Neural cell (in vitro differentiated cells): ENCODE data around the gene GTF2I.
"Not testable (repeated sequence)": the region's sequence is repeated elsewhere in the genome, so short reads cannot be mapped to it uniquely, and the experiment has no call there.

Source experiments
- CTCF ChIP-seq: fragments of 450-650 bp; IDR thresholded peaks from 2 replicates; pipeline ENCODE4 v1.5.1; 2014; ENCODE audit warnings: antibody characterized with exemption, mild to moderate bottlenecking, moderate library complexity; ENCODE audit not compliant: poor library complexity, severe bottlenecking
- POLR2AphosphoS5 ChIP-seq: IDR thresholded peaks from 2 replicates; pipeline ENCODE4 v1.6.1; 2012

GRCh38 chr7:74775111-74775510, 117.6 kb downstream of the GTF2I start:
- not testable (repeated sequence) for TF ChIP-seq POLR2AphosphoS5, CTCF
